K562 (cell line): ENCODE data around the gene LAMA1.

Experiments
- BCL6 ChIP-seq: fragments of 250-450 bp; sonication (Bioruptor Pico); IDR thresholded peaks from 2 replicates; pipeline ENCODE4 v1.4.0; 2020
- FIP1L1 ChIP-seq: fragments of 200-400 bp; formaldehyde crosslinking; IDR thresholded peaks from 2 replicates; pipeline ENCODE4 v1.6.1; 2018; ENCODE audit warnings: mild to moderate bottlenecking, low read depth, low read length; ENCODE audit not compliant: poor library complexity, severe bottlenecking
- POLR2A ChIP-seq: fragments of 450-650 bp; conservative IDR thresholded peaks from 2 replicates; pipeline ENCODE4 v1.6.1; 2016
- POLR2G ChIP-seq: fragments of 200-400 bp; formaldehyde crosslinking; IDR thresholded peaks from 2 replicates; pipeline ENCODE4 v1.6.1; 2017; ENCODE audit warnings: low read depth, mild to moderate bottlenecking, antibody characterized with exemption, low read length, moderate library complexity
- RAD21 ChIP-seq, 2 experiments: fragments of 250-450 bp in 1 of 2; fragments of 450-650 bp in 1 of 2; sonication (Bioruptor Pico) in 1 of 2; formaldehyde crosslinking in 1 of 2; IDR thresholded peaks in 1 of 2; conservative IDR thresholded peaks in 1 of 2; 2 replicates each; pipeline versions ENCODE4 v1.4.0 to v1.8.0; 2020 to 2022; ENCODE audit warnings: mild to moderate bottlenecking in 2 of 2, moderate library complexity in 1 of 2
- TF ChIP-seq, protein P1 (sequence below): sonication (generic); formaldehyde crosslinking; IDR thresholded peaks from 2 replicates; pipeline ENCODE4 v1.5.0; 2020; ENCODE audit warnings: missing genetic modification reagents
- TF ChIP-seq, protein P2 (sequence below): sonication (generic); formaldehyde crosslinking; IDR thresholded peaks from 2 replicates; pipeline ENCODE4 v1.8.0; 2022; ENCODE audit warnings: mild to moderate bottlenecking, missing genetic modification reagents

DNA sequence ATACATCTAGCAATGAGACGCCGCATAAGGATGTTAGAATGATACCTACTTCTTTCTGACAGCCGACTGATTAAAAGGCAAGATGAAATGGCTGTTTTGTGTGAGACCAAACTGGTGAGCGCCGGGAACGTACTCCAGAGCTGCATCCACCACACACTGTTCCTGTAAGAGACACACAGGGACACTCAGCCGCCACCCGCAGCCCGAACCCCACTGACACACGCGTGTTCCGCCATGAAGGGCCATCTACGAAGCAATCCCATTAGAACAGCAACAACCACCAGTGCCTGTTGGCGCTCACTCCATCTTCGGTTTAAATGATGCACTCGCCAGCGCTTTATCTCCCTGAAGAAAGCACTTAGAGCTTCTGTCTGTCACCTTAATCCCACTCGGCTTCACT, 162.3 kb downstream of the LAMA1 start:
- TF ChIP-seq BCL6 (CRISPR knock-in tag) = no peak
- TF ChIP-seq POLR2G = no peak
- TF ChIP-seq RAD21 (CRISPR knock-in tag; conservative IDR thresholded peaks at IDR 0.05 in 1 of 2, IDR thresholded peaks at IDR 0.05 in 1 of 2) = no peak
- TF ChIP-seq, protein P1, sequence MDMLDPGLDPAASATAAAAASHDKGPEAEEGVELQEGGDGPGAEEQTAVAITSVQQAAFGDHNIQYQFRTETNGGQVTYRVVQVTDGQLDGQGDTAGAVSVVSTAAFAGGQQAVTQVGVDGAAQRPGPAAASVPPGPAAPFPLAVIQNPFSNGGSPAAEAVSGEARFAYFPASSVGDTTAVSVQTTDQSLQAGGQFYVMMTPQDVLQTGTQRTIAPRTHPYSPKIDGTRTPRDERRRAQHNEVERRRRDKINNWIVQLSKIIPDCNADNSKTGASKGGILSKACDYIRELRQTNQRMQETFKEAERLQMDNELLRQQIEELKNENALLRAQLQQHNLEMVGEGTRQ (CRISPR knock-in tag) = no peak
- TF ChIP-seq, protein P2, sequence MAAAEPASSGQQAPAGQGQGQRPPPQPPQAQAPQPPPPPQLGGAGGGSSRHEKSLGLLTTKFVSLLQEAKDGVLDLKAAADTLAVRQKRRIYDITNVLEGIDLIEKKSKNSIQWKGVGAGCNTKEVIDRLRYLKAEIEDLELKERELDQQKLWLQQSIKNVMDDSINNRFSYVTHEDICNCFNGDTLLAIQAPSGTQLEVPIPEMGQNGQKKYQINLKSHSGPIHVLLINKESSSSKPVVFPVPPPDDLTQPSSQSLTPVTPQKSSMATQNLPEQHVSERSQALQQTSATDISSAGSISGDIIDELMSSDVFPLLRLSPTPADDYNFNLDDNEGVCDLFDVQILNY (CRISPR knock-in tag) = no peak
- TF ChIP-seq FIP1L1 = no peak
- TF ChIP-seq POLR2A = no peak
